Sigmoid colon (tissue), 7 donors: ENCODE results near the gene PLEKHA6. TPM values are rescaled to one million over a fixed set of nuclear protein-coding genes. Genes with fewer than 3 reads are reported as not detected.

Experiments used
- DNase-seq: peaks from one replicate; pipeline ENCODE4 v3.0.0-alpha.2; 2019
- H3K27ac ChIP-seq, 4 donors: fragments of 200-600 bp; sonication (generic); one replicate each; pipeline ENCODE4 v1.5.1; 2016 to 2019; ENCODE audit warnings: mild to moderate bottlenecking in 1 of 4
- H3K27me3 ChIP-seq, 3 donors: fragments of 200-600 bp; sonication (generic); one replicate each; pipeline ENCODE4 v1.5.1; 2019; ENCODE audit warnings: mild to moderate bottlenecking in 1 of 3
- H3K36me3 ChIP-seq, 4 donors: fragments of 200-600 bp; sonication (generic); one replicate each; pipeline ENCODE4 v1.5.1; 2016 to 2019
- H3K4me1 ChIP-seq, 4 donors: fragments of 200-600 bp; sonication (generic); one replicate each; pipeline ENCODE4 v1.5.1; 2017 to 2019
- H3K4me3 ChIP-seq, 4 donors: fragments of 200-600 bp; sonication (generic); one replicate each; pipeline ENCODE4 v1.5.1; 2017 to 2019; ENCODE audit warnings: mild to moderate bottlenecking in 2 of 4, moderate library complexity in 1 of 4
- H3K9me3 ChIP-seq, 4 donors: fragments of 200-600 bp in 3 of 4; sonication (generic) in 3 of 4; one replicate each; pipeline versions ENCODE4 v1.5.1 to v1.6.1; 2013 to 2019
- EP300 ChIP-seq, 4 donors: sonication (generic); formaldehyde crosslinking; IDR thresholded peaks; one replicate each; pipeline ENCODE4 v1.6.1; 2017; ENCODE audit warnings: antibody characterized with exemption in 4 of 4
- POLR2A ChIP-seq, 2 donors: fragments of 450-650 bp; IDR thresholded peaks; one replicate each; pipeline ENCODE4 v1.6.1; 2016; ENCODE audit warnings: antibody characterized with exemption in 2 of 2, mild to moderate bottlenecking in 2 of 2, moderate library complexity in 2 of 2
- POLR2AphosphoS5 ChIP-seq, 4 donors: sonication (generic); formaldehyde crosslinking; IDR thresholded peaks; one replicate each; pipeline ENCODE4 v1.6.1; 2017; ENCODE audit warnings: antibody characterized with exemption in 4 of 4
- WGBS, 2 donors: extraction: QIAGEN DNeasy Blood & Tissue Kit; methylation state at CpG; one replicate each; pipeline ENCODE4 v1.1.7; 2013; 5-methylcytosine and 5-hydroxymethylcytosine counted together
- intact Hi-C: fragments of 100-400 bp; cut with DNase I; formaldehyde crosslinking; loops from one replicate; pipeline ENCODE4 v1.15.1; 2023
- polyA plus RNA-seq, 3 donors: library from polyadenylated mRNA; stranded (reverse); fragments of 200-250 nt; gene quantifications; one replicate each; pipeline ENCODE4 v1.2.3, GENCODE V29; 2013
- total RNA-seq, 4 donors: library from RNA; depleted of rRNA; stranded (reverse); fragments of >200 nt; gene quantifications; one replicate each; pipeline ENCODE4 v1.1.0, GENCODE V29; 2016
- TF ChIP-seq, protein P1 (sequence below), 4 experiments: fragments of 450-650 bp in 3 of 4; fragments of 200-600 bp in 1 of 4; IDR thresholded peaks; one replicate each; pipeline ENCODE4 v1.5.1; 2016 to 2019; ENCODE audit warnings: antibody characterized with exemption in 4 of 4, mild to moderate bottlenecking in 3 of 4, moderate library complexity in 2 of 4
- donor health status: healthy with polysubstance abuse.
- donor health status: Bipolar disorder and iron deficiency.
- donor health status: healthy.

PLEKHA6 gene
- total and polyA plus RNA-seq, 7 donors, result 5.6 to 58.7 (median 15.0) TPM

GRCh38 chr1:204341380-204341779 is 18.3 kb downstream of the PLEKHA6 start:
- H3K27me3 ChIP-seq, result peaks cover 0 to 5% (median 0%) of the 10 kb centered on the region in 3 donors
- peaks cover 0 to 34% (median 17%) of the 10 kb centered on the region in 4 donors for H3K4me1 ChIP-seq
- no peak overlapping the region for H3K4me3 ChIP-seq
- DNase-seq, result no peak
- no peak overlapping the region for H3K27ac ChIP-seq
- no peak for TF ChIP-seq POLR2A (IDR thresholded peaks at IDR 0.05)
- TF ChIP-seq, protein P1, sequence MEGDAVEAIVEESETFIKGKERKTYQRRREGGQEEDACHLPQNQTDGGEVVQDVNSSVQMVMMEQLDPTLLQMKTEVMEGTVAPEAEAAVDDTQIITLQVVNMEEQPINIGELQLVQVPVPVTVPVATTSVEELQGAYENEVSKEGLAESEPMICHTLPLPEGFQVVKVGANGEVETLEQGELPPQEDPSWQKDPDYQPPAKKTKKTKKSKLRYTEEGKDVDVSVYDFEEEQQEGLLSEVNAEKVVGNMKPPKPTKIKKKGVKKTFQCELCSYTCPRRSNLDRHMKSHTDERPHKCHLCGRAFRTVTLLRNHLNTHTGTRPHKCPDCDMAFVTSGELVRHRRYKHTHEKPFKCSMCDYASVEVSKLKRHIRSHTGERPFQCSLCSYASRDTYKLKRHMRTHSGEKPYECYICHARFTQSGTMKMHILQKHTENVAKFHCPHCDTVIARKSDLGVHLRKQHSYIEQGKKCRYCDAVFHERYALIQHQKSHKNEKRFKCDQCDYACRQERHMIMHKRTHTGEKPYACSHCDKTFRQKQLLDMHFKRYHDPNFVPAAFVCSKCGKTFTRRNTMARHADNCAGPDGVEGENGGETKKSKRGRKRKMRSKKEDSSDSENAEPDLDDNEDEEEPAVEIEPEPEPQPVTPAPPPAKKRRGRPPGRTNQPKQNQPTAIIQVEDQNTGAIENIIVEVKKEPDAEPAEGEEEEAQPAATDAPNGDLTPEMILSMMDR (IDR thresholded peaks at IDR 0.05), result no peak
- no peak for TF ChIP-seq POLR2AphosphoS5 (IDR thresholded peaks at IDR 0.05)
- TF ChIP-seq EP300 (IDR thresholded peaks at IDR 0.05), result no peak
- no peaks in the 10 kb centered on the region for H3K9me3 ChIP-seq
- no peaks in the 10 kb centered on the region for H3K36me3 ChIP-seq
- intact Hi-C loops, result loop anchor here (10.0 kb wide), 1 partner anchor 47 kb away; no protein-coding TSS in a partner anchor

- WGBS, 2 donors, result 37 to 67% methylated on average over 12 of the region's 12 CpGs
- Histone ChIP-seq H3K27me3 (peaks cover 0 to 5% (median 0%) of the 10 kb centered on the region in 3 donors), H3K9me3 (no peaks in the 10 kb centered on the region), H3K4me1 (peaks cover 0 to 34% (median 17%) of the 10 kb centered on the region in 4 donors), H3K4me3 (no peak overlapping the region), H3K36me3 (no peaks in the 10 kb centered on the region), H3K27ac (peak overlapping the region in 1 of 4 donors; percentile 22)
- no peak for DNase-seq
- intact Hi-C loops, result loop anchor here (10.0 kb wide), 1 partner anchor 45 kb away; no protein-coding TSS in a partner anchor
- TF ChIP-seq POLR2A (IDR thresholded peaks at IDR 0.05), result no peak
- TF ChIP-seq POLR2AphosphoS5 (IDR thresholded peaks at IDR 0.05), result no peak
- TF ChIP-seq, protein P1 (IDR thresholded peaks at IDR 0.05), result no peak
- no peak for TF ChIP-seq EP300 (IDR thresholded peaks at IDR 0.05)
Measured at GRCh38 chr1:204340081-204340889, 19.4 kb downstream of the PLEKHA6 start.

DNA sequence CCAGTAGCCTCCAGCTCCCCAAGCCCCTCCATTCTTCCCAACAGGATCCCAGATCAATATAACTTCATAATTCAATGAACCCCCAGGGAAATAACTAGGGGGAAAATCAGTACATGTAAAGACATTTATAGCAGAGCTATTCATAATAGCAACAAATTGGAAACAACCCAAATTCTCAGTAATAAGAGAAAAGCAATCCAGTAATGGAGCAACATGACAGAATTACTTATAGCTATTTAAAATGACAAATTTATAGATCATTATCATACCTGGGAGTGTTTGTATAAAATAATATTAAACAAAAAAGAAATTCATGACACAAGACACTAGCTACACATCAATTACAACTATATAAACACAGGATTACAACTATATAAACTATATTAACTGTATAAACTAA is 20.2 kb downstream of the PLEKHA6 start:
- no peak for DNase-seq
- Histone ChIP-seq H3K27me3 (peaks cover 0 to 5% (median 0%) of the 10 kb centered on the region in 3 donors), H3K27ac (no peak overlapping the region), H3K36me3 (no peaks in the 10 kb centered on the region), H3K4me3 (no peak overlapping the region), H3K9me3 (no peaks in the 10 kb centered on the region), H3K4me1 (peaks cover 0 to 34% (median 17%) of the 10 kb centered on the region in 4 donors)
- no peak for TF ChIP-seq POLR2AphosphoS5 (IDR thresholded peaks at IDR 0.05)
- TF ChIP-seq, protein P1 (IDR thresholded peaks at IDR 0.05), result no peak
- TF ChIP-seq EP300 (IDR thresholded peaks at IDR 0.05), result no peak
- no peak for TF ChIP-seq POLR2A (IDR thresholded peaks at IDR 0.05)
- intact Hi-C loops, result no loop called here

GRCh38 chr1:204338997-204339396 is 20.7 kb downstream of the PLEKHA6 start:
- intact Hi-C loops, result no loop called here
- Histone ChIP-seq H3K9me3 (no peaks in the 10 kb centered on the region), H3K4me3 (no peak overlapping the region), H3K27ac (peak overlapping the region in 1 of 4 donors; percentile 7), H3K27me3 (peaks cover 0 to 5% (median 0%) of the 10 kb centered on the region in 3 donors), H3K4me1 (peaks cover 0 to 34% (median 17%) of the 10 kb centered on the region in 4 donors), H3K36me3 (no peaks in the 10 kb centered on the region)
- TF ChIP-seq EP300 (IDR thresholded peaks at IDR 0.05), result no peak
- WGBS, 2 donors, result 92% methylated on average over 12 of the region's 12 CpGs
- no peak for DNase-seq

DNA sequence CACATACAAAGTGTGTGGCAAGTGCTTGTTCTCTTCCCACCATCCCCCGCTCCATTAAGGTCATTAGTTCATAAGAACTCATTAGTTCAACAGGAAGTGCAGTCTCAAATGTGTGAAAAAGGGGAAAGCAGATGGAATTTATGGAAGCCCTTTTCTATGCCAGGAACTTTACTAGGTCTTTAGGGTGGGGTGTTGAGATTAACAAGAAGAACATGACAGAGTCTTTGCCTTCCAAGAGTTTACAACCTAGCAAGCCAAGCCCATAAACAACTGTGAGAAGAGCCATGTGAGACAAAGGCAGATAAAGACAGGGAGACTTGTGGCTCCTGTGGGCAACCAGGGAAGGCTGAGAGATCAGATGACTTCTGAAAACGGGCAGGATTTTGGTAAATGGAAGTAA is 21.4 kb downstream of the PLEKHA6 start:
- Histone ChIP-seq H3K27ac (peak overlapping the region in 1 of 4 donors; percentile 7), H3K36me3 (no peaks in the 10 kb centered on the region), H3K9me3 (no peaks in the 10 kb centered on the region), H3K4me1 (peaks cover 0 to 34% (median 18%) of the 10 kb centered on the region in 4 donors), H3K4me3 (no peak overlapping the region), H3K27me3 (no peaks in the 10 kb centered on the region)
- intact Hi-C loops, result no loop called here
- no peak for DNase-seq
- peak in 2 of 4 donors; percentile 27 to 32 for TF ChIP-seq POLR2AphosphoS5 (IDR thresholded peaks at IDR 0.05)
- no peak for TF ChIP-seq POLR2A (IDR thresholded peaks at IDR 0.05)
- TF ChIP-seq, protein P1 (IDR thresholded peaks at IDR 0.05), result no peak
- 15 to 48% methylated on average over 2 of the region's 2 CpGs for WGBS, 2 donors
